Vagina (tissue), 2 donors: Measurements from ENCODE around the gene ZNF804B. TPM values are rescaled to one million over a fixed set of nuclear protein-coding genes. Genes with fewer than 3 reads are reported as not detected.

Experiments
- DNase-seq, 2 donors: peaks; one replicate each; pipeline ENCODE4 v3.0.0-alpha.2; 2017; ENCODE audit errors: extremely low spot score in 2 of 2
- H3K27ac ChIP-seq: fragments of 200-600 bp; sonication (generic); one replicate; pipeline ENCODE4 v1.5.1; 2019
- H3K27me3 ChIP-seq: fragments of 200-600 bp; sonication (generic); one replicate; pipeline ENCODE4 v1.5.1; 2019
- H3K36me3 ChIP-seq, 2 donors: fragments of 200-600 bp; sonication (generic); one replicate each; pipeline ENCODE4 v1.5.1; 2017 to 2019
- H3K4me1 ChIP-seq: fragments of 200-600 bp; sonication (generic); one replicate; pipeline ENCODE4 v1.5.1; 2019
- H3K4me3 ChIP-seq, 2 donors: fragments of 200-600 bp; sonication (generic); 1 replicate in 1 of 2; 2 replicates in 1 of 2; pipeline ENCODE4 v1.5.1; 2016 to 2019
- H3K9me3 ChIP-seq: fragments of 200-600 bp; sonication (generic); one replicate; pipeline ENCODE4 v1.5.1; 2019
- POLR2A ChIP-seq, 2 donors: fragments of 450-650 bp; IDR thresholded peaks; one replicate each; pipeline ENCODE4 v1.6.1; 2017; ENCODE audit warnings: antibody characterized with exemption in 2 of 2, mild to moderate bottlenecking in 2 of 2, moderate library complexity in 2 of 2
- POLR2AphosphoS5 ChIP-seq, 2 donors: sonication (generic); formaldehyde crosslinking; IDR thresholded peaks; one replicate each; pipeline ENCODE4 v1.9.0; 2017; ENCODE audit warnings: antibody characterized with exemption in 2 of 2, mild to moderate bottlenecking in 2 of 2, low read depth in 1 of 2; ENCODE audit not compliant: insufficient read depth in 1 of 2
- intact Hi-C: fragments of 100-400 bp; cut with DNase I; formaldehyde crosslinking; loops from one replicate; pipeline ENCODE4 v1.15.1; 2023
- total RNA-seq: library from RNA; depleted of rRNA; stranded (reverse); fragments of >200 nt; gene quantifications from one replicate; pipeline ENCODE4 v1.2.3, GENCODE V29; 2016
- TF ChIP-seq, protein P1 (sequence below), 3 experiments: fragments of 450-650 bp in 2 of 3; fragments of 200-600 bp in 1 of 3; sonication (generic) in 1 of 3; IDR thresholded peaks; one replicate each; pipeline ENCODE4 v1.5.1; 2017 to 2019; ENCODE audit warnings: antibody characterized with exemption in 3 of 3, mild to moderate bottlenecking in 2 of 3, moderate library complexity in 2 of 3

Gene ZNF804B
- total RNA-seq, 1 donor from 2014 or later: not detected

DNA sequence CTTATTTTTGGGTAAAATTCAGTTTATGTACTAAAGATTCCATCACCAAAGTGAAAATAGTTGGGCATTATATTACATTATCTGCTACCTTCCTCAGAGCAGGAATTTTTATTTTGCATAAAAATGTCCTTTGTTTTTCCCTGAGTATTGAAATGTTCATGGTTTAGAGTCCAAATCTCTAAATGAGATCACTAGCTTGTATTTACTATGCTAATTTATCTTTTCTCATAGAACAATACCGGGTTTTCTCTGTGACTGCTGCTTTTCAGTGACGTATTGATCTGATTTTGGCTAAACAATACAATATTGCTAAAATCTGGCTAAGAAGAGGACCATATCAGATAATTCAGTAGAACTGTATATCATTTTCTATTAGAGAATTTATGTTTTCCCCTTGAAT is 125.6 kb downstream of the ZNF804B start:
- no peaks in the 10 kb centered on the region for H3K27me3 ChIP-seq
- intact Hi-C loops: no loop called here
- TF ChIP-seq, protein P1, sequence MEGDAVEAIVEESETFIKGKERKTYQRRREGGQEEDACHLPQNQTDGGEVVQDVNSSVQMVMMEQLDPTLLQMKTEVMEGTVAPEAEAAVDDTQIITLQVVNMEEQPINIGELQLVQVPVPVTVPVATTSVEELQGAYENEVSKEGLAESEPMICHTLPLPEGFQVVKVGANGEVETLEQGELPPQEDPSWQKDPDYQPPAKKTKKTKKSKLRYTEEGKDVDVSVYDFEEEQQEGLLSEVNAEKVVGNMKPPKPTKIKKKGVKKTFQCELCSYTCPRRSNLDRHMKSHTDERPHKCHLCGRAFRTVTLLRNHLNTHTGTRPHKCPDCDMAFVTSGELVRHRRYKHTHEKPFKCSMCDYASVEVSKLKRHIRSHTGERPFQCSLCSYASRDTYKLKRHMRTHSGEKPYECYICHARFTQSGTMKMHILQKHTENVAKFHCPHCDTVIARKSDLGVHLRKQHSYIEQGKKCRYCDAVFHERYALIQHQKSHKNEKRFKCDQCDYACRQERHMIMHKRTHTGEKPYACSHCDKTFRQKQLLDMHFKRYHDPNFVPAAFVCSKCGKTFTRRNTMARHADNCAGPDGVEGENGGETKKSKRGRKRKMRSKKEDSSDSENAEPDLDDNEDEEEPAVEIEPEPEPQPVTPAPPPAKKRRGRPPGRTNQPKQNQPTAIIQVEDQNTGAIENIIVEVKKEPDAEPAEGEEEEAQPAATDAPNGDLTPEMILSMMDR (IDR thresholded peaks at IDR 0.05): no peak
- no peak for TF ChIP-seq POLR2AphosphoS5 (IDR thresholded peaks at IDR 0.05; ENCODE audit: insufficient read depth in 1 of 2, low read depth in 1 of 2)
- no peak for TF ChIP-seq POLR2A (IDR thresholded peaks at IDR 0.05)
- H3K4me3 ChIP-seq: no peak overlapping the region
- H3K4me1 ChIP-seq: no peaks in the 10 kb centered on the region
- DNase-seq: no peak
- no peaks in the 10 kb centered on the region for H3K9me3 ChIP-seq
- H3K36me3 ChIP-seq: no peaks in the 10 kb centered on the region
- no peak overlapping the region for H3K27ac ChIP-seq

DNA sequence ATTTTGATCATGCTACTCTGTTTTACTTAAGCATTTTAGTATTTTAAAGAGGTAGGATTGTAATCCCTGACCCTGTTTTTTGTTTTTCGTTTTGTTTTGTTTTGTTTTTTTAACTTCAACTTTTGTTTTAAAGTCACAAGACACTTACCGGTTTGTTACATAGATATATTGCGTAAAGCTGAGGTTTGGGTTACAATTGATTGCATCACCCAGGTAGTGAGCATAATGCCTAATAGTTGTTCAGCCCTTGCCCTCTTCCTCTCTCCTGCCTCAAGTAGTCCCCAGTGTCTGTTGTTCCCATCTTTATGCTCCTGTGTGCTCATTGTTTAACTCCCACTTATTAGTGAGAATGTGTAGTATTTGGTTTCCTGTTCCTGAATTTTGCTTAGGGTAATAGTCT is 129.2 kb downstream of the ZNF804B start:
- no peaks in the 10 kb centered on the region for H3K36me3 ChIP-seq
- H3K27ac ChIP-seq: no peak overlapping the region
- intact Hi-C loops: no loop called here
- H3K4me1 ChIP-seq: no peaks in the 10 kb centered on the region
- H3K27me3 ChIP-seq: no peaks in the 10 kb centered on the region
- H3K9me3 ChIP-seq: no peaks in the 10 kb centered on the region
- no peak overlapping the region for H3K4me3 ChIP-seq
- no peak for DNase-seq
- TF ChIP-seq, protein P1 (IDR thresholded peaks at IDR 0.05): no peak
- TF ChIP-seq POLR2A (IDR thresholded peaks at IDR 0.05) (no peak), POLR2AphosphoS5 (IDR thresholded peaks at IDR 0.05; ENCODE audit: insufficient read depth in 1 of 2, low read depth in 1 of 2) (no peak)

GRCh38 chr7:88910516-88910915 is 151.0 kb downstream of the ZNF804B start:
- intact Hi-C loops: no loop called here
- TF ChIP-seq POLR2A (IDR thresholded peaks at IDR 0.05): no peak
- TF ChIP-seq, protein P1 (IDR thresholded peaks at IDR 0.05): no peak
- TF ChIP-seq POLR2AphosphoS5 (IDR thresholded peaks at IDR 0.05; ENCODE audit: insufficient read depth in 1 of 2, low read depth in 1 of 2): no peak
- Histone ChIP-seq H3K36me3 (no peaks in the 10 kb centered on the region), H3K9me3 (no peaks in the 10 kb centered on the region), H3K4me1 (no peaks in the 10 kb centered on the region), H3K27me3 (no peaks in the 10 kb centered on the region), H3K4me3 (no peak overlapping the region), H3K27ac (no peak overlapping the region)
- DNase-seq: no peak

- H3K27ac ChIP-seq: no peak overlapping the region
- H3K9me3 ChIP-seq: no peaks in the 10 kb centered on the region
- intact Hi-C loops: no loop called here
- DNase-seq: no peak
- H3K4me1 ChIP-seq: no peaks in the 10 kb centered on the region
- no peak overlapping the region for H3K4me3 ChIP-seq
- H3K36me3 ChIP-seq: no peaks in the 10 kb centered on the region
- H3K27me3 ChIP-seq: no peaks in the 10 kb centered on the region
- TF ChIP-seq POLR2A (IDR thresholded peaks at IDR 0.05) (no peak), POLR2AphosphoS5 (IDR thresholded peaks at IDR 0.05; ENCODE audit: insufficient read depth in 1 of 2, low read depth in 1 of 2) (no peak)
- TF ChIP-seq, protein P1 (IDR thresholded peaks at IDR 0.05): no peak
These were observed 153.4 kb downstream of the ZNF804B start for GRCh38 chr7:88912852-88913251.

DNA sequence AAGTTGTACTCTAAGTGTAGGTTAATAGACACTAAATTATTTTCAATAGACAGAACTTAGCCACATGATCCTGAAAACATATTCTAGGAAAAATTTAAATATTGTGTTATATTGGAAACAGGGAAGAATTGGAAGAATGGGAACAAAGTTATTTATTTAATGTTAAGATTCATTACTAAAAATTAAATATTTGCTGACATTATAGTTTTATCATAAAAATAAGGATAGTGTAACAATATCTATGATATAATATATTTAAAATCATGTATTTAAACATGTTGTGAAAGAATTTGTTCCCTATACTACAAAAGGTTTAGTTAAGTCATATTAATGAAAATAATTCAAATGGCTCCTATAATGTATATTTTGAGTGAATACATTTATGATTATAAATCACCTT is 156.1 kb downstream of the ZNF804B start:
- Histone ChIP-seq H3K36me3 (no peaks in the 10 kb centered on the region), H3K4me3 (no peak overlapping the region), H3K4me1 (no peaks in the 10 kb centered on the region), H3K27ac (no peak overlapping the region), H3K27me3 (no peaks in the 10 kb centered on the region), H3K9me3 (no peaks in the 10 kb centered on the region)
- DNase-seq: no peak
- intact Hi-C loops: no loop called here
- TF ChIP-seq POLR2A (IDR thresholded peaks at IDR 0.05) (no peak), POLR2AphosphoS5 (IDR thresholded peaks at IDR 0.05; ENCODE audit: insufficient read depth in 1 of 2, low read depth in 1 of 2) (no peak)
- TF ChIP-seq, protein P1 (IDR thresholded peaks at IDR 0.05): no peak
